ENCODE results near the gene MED26. TPM values are rescaled to one million over a fixed set of nuclear protein-coding genes. Genes with fewer than 3 reads are reported as not detected.

MED26 gene
- total and polyA plus RNA-seq, 2 of the 8 experiments (the other 6 are each of a cell fraction or from before 2014, with no cell fraction given) = 5.3 to 10.7 TPM

DNA sequence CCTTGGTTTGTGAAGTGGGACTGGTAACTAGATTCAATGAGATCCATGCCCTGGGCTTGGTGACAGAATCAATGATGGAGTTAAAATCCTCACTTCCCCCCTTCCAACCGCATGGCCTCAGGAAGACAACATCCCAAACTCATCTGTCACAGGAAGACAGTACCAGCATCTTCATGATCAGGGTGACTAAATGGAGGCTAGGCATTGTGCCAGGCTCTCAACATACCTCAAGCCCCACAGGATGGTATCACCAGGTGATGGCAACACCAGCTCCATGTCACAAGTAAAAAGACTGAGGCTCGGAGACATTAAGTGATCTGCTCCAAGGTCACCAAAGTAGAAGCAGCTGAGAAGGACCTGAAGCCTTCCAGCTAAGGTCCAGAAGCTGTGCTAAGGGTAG is 14.2 kb downstream of the MED26 start (continued):
- TF ChIP-seq, protein P1, sequence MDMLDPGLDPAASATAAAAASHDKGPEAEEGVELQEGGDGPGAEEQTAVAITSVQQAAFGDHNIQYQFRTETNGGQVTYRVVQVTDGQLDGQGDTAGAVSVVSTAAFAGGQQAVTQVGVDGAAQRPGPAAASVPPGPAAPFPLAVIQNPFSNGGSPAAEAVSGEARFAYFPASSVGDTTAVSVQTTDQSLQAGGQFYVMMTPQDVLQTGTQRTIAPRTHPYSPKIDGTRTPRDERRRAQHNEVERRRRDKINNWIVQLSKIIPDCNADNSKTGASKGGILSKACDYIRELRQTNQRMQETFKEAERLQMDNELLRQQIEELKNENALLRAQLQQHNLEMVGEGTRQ (IDR thresholded peaks at IDR 0.05; ENCODE audit: low read length) = no peak
- no peak for TF ChIP-seq ASH2L (IDR thresholded peaks at IDR 0.05; ENCODE audit: low read length)
- no peak for TF ChIP-seq SRF (IDR thresholded peaks at IDR 0.05; ENCODE audit: low read depth, low read length)
- TF ChIP-seq SUZ12 (IDR thresholded peaks at IDR 0.05; ENCODE audit: low read length) = no peak
- no peak for TF ChIP-seq TAF1 (IDR thresholded peaks at IDR 0.05; ENCODE audit: low read depth, low read length)
- no peak for TF ChIP-seq SP4 (IDR thresholded peaks at IDR 0.05; ENCODE audit: low read length)
- no peak for TF ChIP-seq CEBPB (IDR thresholded peaks at IDR 0.05; ENCODE audit: low read depth, low read length)
- no peak for TF ChIP-seq EGR1 (IDR thresholded peaks at IDR 0.05; ENCODE audit: borderline replicate concordance, low read depth, low read length)
- no peak for TF ChIP-seq BRCA1 (IDR thresholded peaks at IDR 0.05; ENCODE audit: low read depth, low read length)
- no peak for TF ChIP-seq YY1 (IDR thresholded peaks at IDR 0.05; ENCODE audit: low read depth, low read length)

Measured in H1 (cell line).